Measurements from ENCODE around the gene ASB6. TPM values are rescaled to one million over a fixed set of nuclear protein-coding genes. Genes with fewer than 3 reads are reported as not detected.

The ASB6 gene
- total and polyA plus RNA-seq, 8 donors = 7.5 to 35.6 (median 14.8) TPM

GRCh38 chr9:129686736-129687135 is 44.8 kb upstream of the ASB6 start:
- WGBS, 5 donors = 61 to 69% (median 64%) methylated on average over 9 of the region's 9 CpGs
- intact Hi-C loops (cut with DNase I; ENCODE audit: low total_unique reads) = no loop called here
- no peaks in the 10 kb centered on the region for H3K4me1 ChIP-seq
- no peak overlapping the region for H3K27ac ChIP-seq
- H3K36me3 ChIP-seq = no peaks in the 10 kb centered on the region
- DNase-seq = no peak
- peaks cover 0 to 18% (median 0%) of the 10 kb centered on the region in 3 donors for H3K27me3 ChIP-seq
- H3K4me3 ChIP-seq = no peak overlapping the region
- no peak for TF ChIP-seq POLR2AphosphoS5 (IDR thresholded peaks at IDR 0.05)
- no peaks in the 10 kb centered on the region for H3K9me3 ChIP-seq

- 44 to 75% (median 61%) methylated on average over 3 of the region's 3 CpGs for WGBS, 5 donors
- Histone ChIP-seq H3K9me3 (no peaks in the 10 kb centered on the region), H3K27ac (no peak overlapping the region), H3K4me3 (no peak overlapping the region), H3K27me3 (peaks cover 0 to 26% (median 0%) of the 10 kb centered on the region in 3 donors), H3K4me1 (no peaks in the 10 kb centered on the region), H3K36me3 (no peaks in the 10 kb centered on the region)
- TF ChIP-seq EP300 (IDR thresholded peaks at IDR 0.05) (no peak), POLR2A (IDR thresholded peaks at IDR 0.05) (no peak), POLR2AphosphoS5 (IDR thresholded peaks at IDR 0.05) (no peak)
- TF ChIP-seq, protein P1, sequence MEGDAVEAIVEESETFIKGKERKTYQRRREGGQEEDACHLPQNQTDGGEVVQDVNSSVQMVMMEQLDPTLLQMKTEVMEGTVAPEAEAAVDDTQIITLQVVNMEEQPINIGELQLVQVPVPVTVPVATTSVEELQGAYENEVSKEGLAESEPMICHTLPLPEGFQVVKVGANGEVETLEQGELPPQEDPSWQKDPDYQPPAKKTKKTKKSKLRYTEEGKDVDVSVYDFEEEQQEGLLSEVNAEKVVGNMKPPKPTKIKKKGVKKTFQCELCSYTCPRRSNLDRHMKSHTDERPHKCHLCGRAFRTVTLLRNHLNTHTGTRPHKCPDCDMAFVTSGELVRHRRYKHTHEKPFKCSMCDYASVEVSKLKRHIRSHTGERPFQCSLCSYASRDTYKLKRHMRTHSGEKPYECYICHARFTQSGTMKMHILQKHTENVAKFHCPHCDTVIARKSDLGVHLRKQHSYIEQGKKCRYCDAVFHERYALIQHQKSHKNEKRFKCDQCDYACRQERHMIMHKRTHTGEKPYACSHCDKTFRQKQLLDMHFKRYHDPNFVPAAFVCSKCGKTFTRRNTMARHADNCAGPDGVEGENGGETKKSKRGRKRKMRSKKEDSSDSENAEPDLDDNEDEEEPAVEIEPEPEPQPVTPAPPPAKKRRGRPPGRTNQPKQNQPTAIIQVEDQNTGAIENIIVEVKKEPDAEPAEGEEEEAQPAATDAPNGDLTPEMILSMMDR (IDR thresholded peaks at IDR 0.05) = no peak
- no peak for DNase-seq
- intact Hi-C loops (cut with DNase I; ENCODE audit: low total_unique reads) = no loop called here
These were observed 43.9 kb upstream of the ASB6 start for GRCh38 chr9:129685933-129686259.

DNA sequence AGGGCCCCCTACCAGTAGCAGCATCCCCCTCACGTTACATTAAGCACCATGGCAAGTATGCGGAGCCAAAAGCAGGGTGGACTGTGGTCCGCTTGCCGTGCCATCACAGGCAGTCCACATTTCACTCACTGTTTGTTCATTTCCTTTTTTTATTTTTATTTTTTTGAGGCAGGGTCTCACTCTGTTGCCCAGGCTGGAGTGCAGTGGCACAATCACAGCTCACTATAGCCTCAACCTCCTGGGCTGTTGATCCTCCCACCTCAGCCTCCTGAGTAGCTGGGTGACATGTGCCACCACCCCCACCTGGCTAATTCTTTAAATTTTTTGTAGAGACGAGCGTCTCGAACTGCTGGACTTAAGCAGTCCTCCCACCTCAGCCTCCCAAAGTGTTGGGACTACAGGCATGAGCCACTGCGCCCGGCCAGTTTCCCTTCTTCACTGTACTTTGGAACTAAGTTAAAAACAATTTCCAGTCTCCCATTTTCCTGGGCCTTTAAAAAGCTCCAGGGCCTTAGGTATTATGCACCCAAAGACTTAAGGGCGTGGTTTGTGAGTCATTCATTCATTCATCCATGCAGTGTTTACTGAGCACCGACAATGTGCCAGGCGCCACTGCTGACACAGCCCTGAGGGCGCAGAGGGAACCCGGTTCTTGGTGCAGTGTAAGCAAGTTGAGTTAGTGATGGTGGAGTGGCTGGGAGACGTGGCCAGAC is 43.4 kb upstream of the ASB6 start:
- no peaks in the 10 kb centered on the region for H3K4me1 ChIP-seq
- H3K9me3 ChIP-seq = no peaks in the 10 kb centered on the region
- intact Hi-C loops (cut with DNase I; ENCODE audit: low total_unique reads) = no loop called here
- no peak overlapping the region for H3K27ac ChIP-seq
- no peak overlapping the region for H3K4me3 ChIP-seq
- H3K27me3 ChIP-seq = peaks cover 0 to 31% (median 0%) of the 10 kb centered on the region in 3 donors
- H3K36me3 ChIP-seq = no peaks in the 10 kb centered on the region
- TF ChIP-seq, protein P1 (IDR thresholded peaks at IDR 0.05) = no peak
- TF ChIP-seq EP300 (IDR thresholded peaks at IDR 0.05) (no peak), POLR2AphosphoS5 (IDR thresholded peaks at IDR 0.05) (no peak), POLR2A (IDR thresholded peaks at IDR 0.05) (no peak)
- 67 to 75% (median 68%) methylated on average over 15 of the region's 15 CpGs for WGBS, 5 donors
- DNase-seq = no peak

- H3K9me3 ChIP-seq = no peaks in the 10 kb centered on the region
- DNase-seq = no peak
- no peak for TF ChIP-seq POLR2AphosphoS5 (IDR thresholded peaks at IDR 0.05)
- TF ChIP-seq, protein P1 (IDR thresholded peaks at IDR 0.05) = no peak
- intact Hi-C loops (cut with DNase I; ENCODE audit: low total_unique reads) = no loop called here
- no peaks in the 10 kb centered on the region for H3K36me3 ChIP-seq
- no peak overlapping the region for H3K4me3 ChIP-seq
- no peak overlapping the region for H3K27ac ChIP-seq
- H3K27me3 ChIP-seq = peaks cover 0 to 48% (median 0%) of the 10 kb centered on the region in 3 donors
- H3K4me1 ChIP-seq = no peaks in the 10 kb centered on the region
- 51 to 75% (median 62%) methylated on average over 3 to 7 of the region's 7 CpGs for WGBS, 5 donors
These were observed 40.4 kb upstream of the ASB6 start for GRCh38 chr9:129682381-129682780.

GRCh38 chr9:129681924-129682323 is 40.0 kb upstream of the ASB6 start:
- no peak for DNase-seq
- H3K27ac ChIP-seq = no peak overlapping the region
- no peaks in the 10 kb centered on the region for H3K4me1 ChIP-seq
- TF ChIP-seq EP300 (IDR thresholded peaks at IDR 0.05) = no peak
- TF ChIP-seq POLR2A (IDR thresholded peaks at IDR 0.05) = no peak
- TF ChIP-seq POLR2AphosphoS5 (IDR thresholded peaks at IDR 0.05) = no peak
- TF ChIP-seq, protein P1 (IDR thresholded peaks at IDR 0.05) = no peak
- H3K27me3 ChIP-seq = peaks cover 0 to 53% (median 0%) of the 10 kb centered on the region in 3 donors
- 67 to 80% (median 71%) methylated on average over 9 to 11 of the region's 11 CpGs for WGBS, 5 donors
- intact Hi-C loops (cut with DNase I; ENCODE audit: low total_unique reads) = no loop called here
- no peaks in the 10 kb centered on the region for H3K9me3 ChIP-seq
- no peak overlapping the region for H3K4me3 ChIP-seq
- H3K36me3 ChIP-seq = no peaks in the 10 kb centered on the region

Measured in stomach (tissue), 9 donors.